OCI-LY7 (cell line): Measurements from ENCODE around the gene KSR1.

Experiments
- CTCF ChIP-seq: fragments of 200-600 bp; sonication (generic); conservative IDR thresholded peaks from 2 replicates; pipeline ENCODE4 v1.5.1; 2014; ENCODE audit warnings: mild to moderate bottlenecking, antibody characterized with exemption, low read length, moderate library complexity, mixed read lengths
- EZH2phosphoT487 ChIP-seq: fragments of 200-600 bp; sonication (generic); IDR thresholded peaks from 2 replicates; pipeline ENCODE4 v1.6.1; 2018; ENCODE audit warnings: low read depth, borderline replicate concordance, mild to moderate bottlenecking, mixed run types, antibody characterized with exemption, low read length, moderate library complexity, mixed read lengths

GRCh38 chr17:27522028-27522635 lies 65.9 kb downstream of the KSR1 start:
- TF ChIP-seq CTCF (no peak), EZH2phosphoT487 (no peak)
